Keratinocyte (primary cell): ENCODE measurements around the gene BBS9.

Source experiments
- EZH2 ChIP-seq: IDR thresholded peaks from one replicate; pipeline ENCODE4 v1.6.1; 2012; ENCODE audit warnings: inconsistent platforms, mild to moderate bottlenecking, low read length, moderate library complexity
- TF ChIP-seq, protein P1 (sequence below), 3 experiments: IDR thresholded peaks in 1 of 3; conservative IDR thresholded peaks in 1 of 3; optimal IDR thresholded peaks in 1 of 3; 2 replicates in 2 of 3; 3 replicates in 1 of 3; pipeline versions ENCODE3 to v1.5.1; 2011; ENCODE audit warnings: low read length in 3 of 3, mild to moderate bottlenecking in 3 of 3, moderate library complexity in 2 of 3, control low read depth in 1 of 3, inconsistent platforms in 1 of 3; ENCODE audit not compliant: insufficient read depth in 2 of 3; ENCODE audit errors: extremely low read depth in 1 of 3

DNA sequence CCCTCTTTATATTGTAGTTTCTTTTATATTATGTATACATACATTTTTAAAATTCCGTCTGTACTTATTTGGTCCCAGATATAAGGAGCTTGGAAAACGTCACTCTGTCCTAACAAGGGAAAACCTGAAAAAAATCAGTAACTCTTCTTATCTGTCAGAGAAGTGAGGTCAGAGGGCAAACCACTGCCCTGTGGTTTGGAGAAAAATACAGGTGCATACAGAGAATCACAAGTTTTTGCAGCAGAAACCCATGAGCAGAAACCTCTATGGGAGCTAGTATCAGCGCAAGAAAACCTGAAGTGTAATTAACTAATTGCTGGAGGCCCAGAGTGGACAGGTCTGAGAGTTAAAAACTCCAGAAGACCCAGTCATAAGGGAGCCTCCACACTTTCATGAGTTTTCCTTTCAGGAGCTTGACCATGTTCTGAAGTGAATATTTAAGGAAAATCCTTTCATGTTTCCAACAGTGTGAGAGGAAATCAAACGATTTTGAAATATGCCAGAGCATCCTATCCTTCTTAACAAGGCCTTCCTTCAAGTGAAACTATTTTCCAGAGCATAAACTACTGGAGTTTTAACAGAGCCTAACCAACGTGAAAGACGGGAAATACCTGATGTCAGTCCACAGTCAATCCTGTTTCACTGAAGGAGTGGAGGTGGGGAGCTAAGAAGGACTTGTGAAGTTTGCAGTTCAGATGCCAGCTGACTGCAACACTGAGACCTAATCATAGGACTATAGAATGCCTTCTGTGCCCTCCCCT is 485.2 kb downstream of the BBS9 start:
- TF ChIP-seq EZH2, result no peak
- TF ChIP-seq, protein P1, sequence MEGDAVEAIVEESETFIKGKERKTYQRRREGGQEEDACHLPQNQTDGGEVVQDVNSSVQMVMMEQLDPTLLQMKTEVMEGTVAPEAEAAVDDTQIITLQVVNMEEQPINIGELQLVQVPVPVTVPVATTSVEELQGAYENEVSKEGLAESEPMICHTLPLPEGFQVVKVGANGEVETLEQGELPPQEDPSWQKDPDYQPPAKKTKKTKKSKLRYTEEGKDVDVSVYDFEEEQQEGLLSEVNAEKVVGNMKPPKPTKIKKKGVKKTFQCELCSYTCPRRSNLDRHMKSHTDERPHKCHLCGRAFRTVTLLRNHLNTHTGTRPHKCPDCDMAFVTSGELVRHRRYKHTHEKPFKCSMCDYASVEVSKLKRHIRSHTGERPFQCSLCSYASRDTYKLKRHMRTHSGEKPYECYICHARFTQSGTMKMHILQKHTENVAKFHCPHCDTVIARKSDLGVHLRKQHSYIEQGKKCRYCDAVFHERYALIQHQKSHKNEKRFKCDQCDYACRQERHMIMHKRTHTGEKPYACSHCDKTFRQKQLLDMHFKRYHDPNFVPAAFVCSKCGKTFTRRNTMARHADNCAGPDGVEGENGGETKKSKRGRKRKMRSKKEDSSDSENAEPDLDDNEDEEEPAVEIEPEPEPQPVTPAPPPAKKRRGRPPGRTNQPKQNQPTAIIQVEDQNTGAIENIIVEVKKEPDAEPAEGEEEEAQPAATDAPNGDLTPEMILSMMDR (optimal IDR thresholded peaks at IDR 0.05 in 1 of 3, IDR thresholded peaks at IDR 0.05 in 1 of 3, conservative IDR thresholded peaks at IDR 0.05 in 1 of 3; ENCODE audit: extremely low read depth in 1 of 3, insufficient read depth in 2 of 3, low read length in 3 of 3), result no peak
